ENCODE results near the gene TMEM141. TPM values are rescaled to one million over a fixed set of nuclear protein-coding genes. Genes with fewer than 3 reads are reported as not detected.

Gene TMEM141
- total RNA-seq, 1 donor from 2014 or later = 29.2 TPM

- Mint-ChIP-seq H3K36me3 (ENCODE audit: unreplicated experiment) (no peaks in the 10 kb centered on the region), H3K4me1 (ENCODE audit: unreplicated experiment) (no peaks in the 10 kb centered on the region), H3K27me3 (ENCODE audit: unreplicated experiment) (peaks cover 49% of the 10 kb centered on the region), H3K9me3 (ENCODE audit: unreplicated experiment) (peaks cover 4% of the 10 kb centered on the region), H3K4me3 (ENCODE audit: unreplicated experiment) (no peak overlapping the region), H3K27ac (ENCODE audit: unreplicated experiment) (no peak overlapping the region)
- TF ChIP-seq CTCF (IDR thresholded peaks at IDR 0.05) = no peak
- DNase-seq (ENCODE audit: extremely low spot score, unreplicated experiment) = no peak
Measured at GRCh38 chr9:136776947-136777346, 14.2 kb upstream of the TMEM141 start.

GRCh38 chr9:136777359-136777758 lies 13.8 kb upstream of the TMEM141 start:
- no peaks in the 10 kb centered on the region for H3K4me1 Mint-ChIP-seq (ENCODE audit: unreplicated experiment)
- peaks cover 4% of the 10 kb centered on the region for H3K9me3 Mint-ChIP-seq (ENCODE audit: unreplicated experiment)
- H3K4me3 Mint-ChIP-seq (ENCODE audit: unreplicated experiment) = no peak overlapping the region
- no peaks in the 10 kb centered on the region for H3K36me3 Mint-ChIP-seq (ENCODE audit: unreplicated experiment)
- no peak overlapping the region for H3K27ac Mint-ChIP-seq (ENCODE audit: unreplicated experiment)
- no peak for DNase-seq (ENCODE audit: extremely low spot score, unreplicated experiment)
- no peak for TF ChIP-seq CTCF (IDR thresholded peaks at IDR 0.05)
- H3K27me3 Mint-ChIP-seq (ENCODE audit: unreplicated experiment) = peaks cover 53% of the 10 kb centered on the region

- Mint-ChIP-seq H3K4me3 (ENCODE audit: unreplicated experiment) (no peak overlapping the region), H3K9me3 (ENCODE audit: unreplicated experiment) (no peaks in the 10 kb centered on the region), H3K27me3 (ENCODE audit: unreplicated experiment) (peaks cover 60% of the 10 kb centered on the region)
Measured at GRCh38 chr9:136779808-136780207, 11.3 kb upstream of the TMEM141 start.

GRCh38 chr9:136782452-136782851 lies 8.7 kb upstream of the TMEM141 start:
- Mint-ChIP-seq H3K4me3 (ENCODE audit: unreplicated experiment) (no peak overlapping the region), H3K36me3 (ENCODE audit: unreplicated experiment) (no peaks in the 10 kb centered on the region), H3K27me3 (ENCODE audit: unreplicated experiment) (peaks cover 57% of the 10 kb centered on the region), H3K4me1 (ENCODE audit: unreplicated experiment) (peaks cover under 1% of the 10 kb centered on the region), H3K27ac (ENCODE audit: unreplicated experiment) (no peak overlapping the region), H3K9me3 (ENCODE audit: unreplicated experiment) (no peaks in the 10 kb centered on the region)
- DNase-seq (ENCODE audit: extremely low spot score, unreplicated experiment) = no peak
- TF ChIP-seq CTCF (IDR thresholded peaks at IDR 0.05) = no peak

More at GRCh38 chr9:136779808-136780207, 11.3 kb upstream of the TMEM141 start:
- no peak for DNase-seq (ENCODE audit: extremely low spot score, unreplicated experiment)
- TF ChIP-seq CTCF (IDR thresholded peaks at IDR 0.05) = no peak
- Mint-ChIP-seq H3K27ac (ENCODE audit: unreplicated experiment) (no peak overlapping the region), H3K36me3 (ENCODE audit: unreplicated experiment) (no peaks in the 10 kb centered on the region), H3K4me1 (ENCODE audit: unreplicated experiment) (no peaks in the 10 kb centered on the region)

- H3K36me3 Mint-ChIP-seq (ENCODE audit: unreplicated experiment) = no peaks in the 10 kb centered on the region
- peaks cover 37% of the 10 kb centered on the region for H3K27me3 Mint-ChIP-seq (ENCODE audit: unreplicated experiment)
- H3K27ac Mint-ChIP-seq (ENCODE audit: unreplicated experiment) = no peak overlapping the region
- H3K4me3 Mint-ChIP-seq (ENCODE audit: unreplicated experiment) = no peak overlapping the region
- DNase-seq (ENCODE audit: extremely low spot score, unreplicated experiment) = no peak
- H3K4me1 Mint-ChIP-seq (ENCODE audit: unreplicated experiment) = peaks cover 7% of the 10 kb centered on the region
- H3K9me3 Mint-ChIP-seq (ENCODE audit: unreplicated experiment) = no peaks in the 10 kb centered on the region
- TF ChIP-seq CTCF (IDR thresholded peaks at IDR 0.05) = peak; percentile 61
Measured at GRCh38 chr9:136784249-136784996, 6.7 kb upstream of the TMEM141 start.

All from osteocyte (in vitro differentiated cells).